Activated CD8-positive, alpha-beta memory T cell treated with anti-CD3 and anti-CD28 coated beads, Interleukin-2, amount 50 U/mL, for 24 hours (primary cell): ENCODE data around the gene PAFAH1B2.

Source experiments
- DNase-seq: peaks from one replicate; pipeline ENCODE4 v3.0.0-alpha.2; 2020; ENCODE audit errors: extremely low read depth

Gene PAFAH1B2

DNA sequence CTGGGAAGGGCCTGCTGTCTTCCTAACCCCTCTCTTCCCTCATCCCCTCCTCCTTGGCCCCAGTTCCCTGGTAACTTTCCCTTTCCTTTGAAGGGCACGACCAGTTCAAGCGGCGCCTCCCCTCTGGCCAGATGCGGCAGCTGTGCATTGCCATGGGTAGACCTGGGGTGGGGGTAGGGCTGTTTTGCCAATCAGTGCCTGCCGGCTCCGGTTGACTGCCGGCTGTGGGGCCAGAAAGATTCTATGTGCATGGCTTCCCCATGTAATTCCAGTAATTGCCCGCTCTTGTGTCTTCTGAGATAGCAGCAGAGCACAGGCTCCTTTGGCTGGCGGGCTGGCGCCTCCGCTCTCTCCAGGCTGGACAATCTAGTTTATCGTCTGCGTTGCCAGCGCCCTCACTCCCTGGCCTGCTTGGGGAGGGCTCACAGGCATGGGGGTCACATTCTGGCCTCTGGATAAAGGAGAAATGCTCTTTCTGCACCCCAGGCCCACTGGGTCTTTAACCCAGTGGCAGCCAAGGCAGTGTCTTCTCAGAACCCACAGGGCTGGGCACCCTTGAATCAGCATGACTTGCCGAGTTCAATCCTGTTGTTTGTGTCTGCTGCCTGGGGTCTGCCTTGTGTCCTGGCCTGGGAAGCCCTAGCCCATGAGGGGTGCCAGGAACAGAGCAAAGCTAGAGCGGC lies 43.9 kb downstream of the PAFAH1B2 start:
- DNase-seq: no peak

DNA sequence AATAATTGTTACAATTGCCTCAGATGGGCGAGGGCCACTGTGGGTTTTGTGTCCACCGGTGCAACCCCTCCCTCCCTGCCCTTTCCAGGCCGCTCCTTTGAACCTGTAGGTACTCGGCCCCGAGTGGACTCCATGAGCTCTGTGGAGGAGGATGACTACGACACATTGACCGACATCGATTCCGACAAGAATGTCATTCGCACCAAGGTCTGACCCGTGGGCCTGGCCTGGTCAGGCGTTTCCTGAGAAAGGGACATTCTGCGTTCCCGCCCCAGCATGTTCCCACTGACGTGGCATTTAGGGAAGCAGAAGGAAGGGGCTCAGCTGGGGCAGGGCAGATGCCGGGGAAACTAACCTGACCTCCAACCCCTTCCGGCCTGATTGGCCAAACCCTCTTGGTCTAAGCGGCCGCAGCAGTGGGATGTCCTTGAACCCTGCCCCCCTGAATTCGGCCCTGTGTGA lies 44.6 kb downstream of the PAFAH1B2 start:
- DNase-seq: no peak

DNA sequence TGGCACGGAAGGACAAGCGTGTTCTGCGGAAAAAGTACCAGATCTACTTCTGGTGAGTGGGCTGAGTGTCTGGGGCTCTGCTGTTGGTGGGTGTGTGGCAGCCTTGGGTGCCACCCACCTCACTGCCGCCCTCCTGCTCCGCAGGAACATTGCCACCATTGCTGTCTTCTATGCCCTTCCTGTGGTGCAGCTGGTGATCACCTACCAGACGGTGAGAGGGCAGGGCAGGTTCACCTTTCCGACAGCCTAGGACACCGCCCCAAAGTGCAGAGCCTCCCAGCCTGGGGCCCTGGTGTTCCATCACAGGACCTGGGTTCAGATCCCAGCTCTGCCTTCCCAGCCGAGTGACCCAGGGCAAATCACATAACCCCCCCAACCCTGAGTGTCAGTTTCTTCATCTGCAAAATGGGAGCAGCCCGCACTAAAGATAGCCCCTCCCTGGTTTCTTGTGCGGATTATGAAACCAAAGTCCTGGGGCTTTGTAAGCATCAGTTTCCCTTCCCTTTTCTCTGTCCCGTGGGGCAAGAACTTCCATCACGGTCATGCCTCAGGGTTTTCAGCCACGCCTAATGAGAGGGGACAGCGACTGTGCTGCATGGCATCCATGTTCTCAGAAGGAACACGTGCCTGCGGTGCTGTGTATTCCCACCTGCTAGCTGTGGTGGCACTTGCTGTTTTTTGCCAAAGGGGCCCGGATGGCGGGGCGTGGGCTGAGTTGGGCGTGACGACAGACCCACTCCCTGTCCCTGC lies 45.3 kb downstream of the PAFAH1B2 start:
- no peak for DNase-seq

DNA sequence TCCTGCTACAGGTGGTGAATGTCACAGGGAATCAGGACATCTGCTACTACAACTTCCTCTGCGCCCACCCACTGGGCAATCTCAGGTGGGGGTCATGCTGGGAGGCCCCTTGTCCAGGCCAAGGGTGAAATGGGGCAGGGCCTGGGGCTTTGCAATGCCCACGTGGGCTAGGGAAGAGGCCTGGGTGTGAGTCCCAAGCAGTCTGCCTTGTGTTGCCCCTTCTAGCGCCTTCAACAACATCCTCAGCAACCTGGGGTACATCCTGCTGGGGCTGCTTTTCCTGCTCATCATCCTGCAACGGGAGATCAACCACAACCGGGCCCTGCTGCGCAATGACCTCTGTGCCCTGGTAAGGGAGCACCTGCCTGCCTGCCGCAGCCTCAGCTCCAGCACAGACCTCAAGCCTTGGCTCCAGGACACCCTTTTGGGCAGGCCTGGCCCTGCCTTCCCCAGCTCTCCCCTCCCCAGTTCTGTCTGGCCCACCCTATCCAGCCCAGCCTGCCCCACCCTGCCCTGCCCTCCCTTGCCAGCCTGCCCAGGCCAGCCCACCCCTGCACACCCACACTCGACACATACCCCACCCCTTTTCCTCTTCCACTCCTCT lies 46.0 kb downstream of the PAFAH1B2 start:
- no peak for DNase-seq

DNA sequence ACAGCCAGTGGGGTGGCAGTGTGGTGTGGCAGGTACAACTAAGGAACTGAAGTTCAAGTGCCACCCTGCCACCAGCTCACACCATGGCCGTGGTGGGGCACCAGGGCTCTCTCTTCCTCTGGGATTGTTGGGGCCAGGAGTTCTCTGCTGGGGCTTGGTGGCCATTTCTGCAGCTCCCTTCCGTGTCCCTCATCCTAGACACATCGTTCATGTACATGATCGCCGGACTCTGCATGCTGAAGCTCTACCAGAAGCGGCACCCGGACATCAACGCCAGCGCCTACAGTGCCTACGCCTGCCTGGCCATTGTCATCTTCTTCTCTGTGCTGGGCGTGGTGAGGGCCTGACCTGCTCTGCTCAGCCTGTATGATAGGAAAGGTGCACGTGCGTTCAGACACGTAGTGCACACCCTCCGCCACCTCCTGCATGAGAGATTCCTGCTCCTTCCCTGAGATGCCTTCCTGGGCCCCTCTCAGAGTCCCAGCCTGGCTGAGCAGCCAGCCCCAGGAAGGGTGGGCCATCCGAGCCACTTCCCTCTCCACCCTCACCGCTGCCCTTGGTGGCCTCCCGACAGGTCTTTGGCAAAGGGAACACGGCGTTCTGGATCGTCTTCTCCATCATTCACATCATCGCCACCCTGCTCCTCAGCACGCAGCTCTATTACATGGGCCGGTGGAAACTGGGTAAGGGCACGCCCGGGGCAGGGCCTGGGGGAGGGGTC lies 47.8 kb downstream of the PAFAH1B2 start:
- no peak for DNase-seq

DNA sequence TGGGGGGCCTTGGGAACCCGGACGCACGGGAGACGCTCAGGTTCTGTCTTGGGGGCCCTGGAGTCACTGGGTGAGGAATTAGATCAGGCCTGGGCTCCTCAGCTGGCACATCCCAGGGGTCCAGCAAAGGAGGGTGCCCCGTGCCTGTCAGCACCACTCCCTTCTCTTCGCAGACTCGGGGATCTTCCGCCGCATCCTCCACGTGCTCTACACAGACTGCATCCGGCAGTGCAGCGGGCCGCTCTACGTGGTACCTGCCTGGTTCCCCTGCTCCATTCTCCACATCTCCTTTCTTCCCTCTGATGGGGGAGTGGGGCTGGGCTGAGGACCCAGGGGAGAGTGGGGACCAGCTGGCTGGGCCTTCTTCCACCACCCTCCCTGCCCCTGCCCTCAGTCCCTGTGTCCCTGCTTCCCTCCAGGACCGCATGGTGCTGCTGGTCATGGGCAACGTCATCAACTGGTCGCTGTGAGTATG lies 48.4 kb downstream of the PAFAH1B2 start:
- DNase-seq: no peak

DNA sequence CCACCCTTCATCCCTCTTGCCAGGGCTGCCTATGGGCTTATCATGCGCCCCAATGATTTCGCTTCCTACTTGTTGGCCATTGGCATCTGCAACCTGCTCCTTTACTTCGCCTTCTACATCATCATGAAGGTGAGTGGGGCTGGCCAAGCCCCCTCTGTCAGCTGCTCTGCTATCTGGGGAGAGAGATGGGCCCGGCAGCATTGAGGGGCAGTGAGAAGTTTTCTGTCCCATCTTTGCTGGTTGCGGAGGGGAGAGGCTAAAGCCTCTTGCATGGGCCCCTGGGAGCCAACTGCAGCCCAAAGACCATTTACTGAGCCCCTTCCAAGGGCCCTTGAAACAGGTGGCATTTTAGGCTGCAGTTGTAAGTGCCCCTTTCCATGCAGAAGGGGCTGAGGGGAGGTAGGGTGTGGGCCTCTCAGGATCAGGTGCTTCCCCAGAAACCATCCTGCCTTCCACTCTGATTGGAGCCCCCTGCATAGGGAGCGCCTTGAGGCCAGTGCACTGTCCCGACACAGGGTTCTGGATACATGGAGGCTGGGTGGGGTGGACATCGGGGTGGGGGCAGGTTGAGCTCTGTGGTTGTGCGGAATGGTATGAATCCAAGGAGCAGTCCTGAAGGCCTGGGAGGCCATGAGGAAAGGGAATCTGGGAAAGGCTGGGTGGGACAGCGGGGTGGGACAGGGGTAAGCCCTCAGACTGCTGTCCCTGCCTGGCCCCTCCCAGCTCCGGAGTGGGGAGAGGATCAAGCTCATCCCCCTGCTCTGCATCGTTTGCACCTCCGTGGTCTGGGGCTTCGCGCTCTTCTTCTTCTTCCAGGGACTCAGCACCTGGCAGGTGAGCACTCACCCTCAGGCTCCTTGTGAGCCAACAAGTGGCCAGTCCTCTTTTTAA lies 49.3 kb downstream of the PAFAH1B2 start:
- DNase-seq: no peak

DNA sequence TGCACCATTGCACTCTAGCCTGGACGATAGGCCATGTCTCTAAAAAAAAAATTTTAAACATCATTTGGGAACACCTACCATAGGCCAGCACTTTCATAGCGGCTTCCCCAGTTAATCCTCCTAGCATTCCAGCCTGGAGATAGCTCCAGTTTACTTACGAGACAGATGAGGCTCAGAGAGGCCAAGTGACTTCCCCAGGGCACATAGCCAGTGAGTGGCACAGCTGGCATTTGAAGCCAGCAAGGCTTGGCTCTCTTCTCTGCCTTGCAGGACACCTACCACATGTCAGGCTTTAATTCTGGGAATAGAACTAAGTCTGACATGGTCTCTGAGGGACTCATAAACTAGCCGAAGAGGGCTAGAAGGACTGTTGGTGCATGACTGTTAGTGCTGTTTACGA lies 50.2 kb downstream of the PAFAH1B2 start:
- DNase-seq: no peak

DNA sequence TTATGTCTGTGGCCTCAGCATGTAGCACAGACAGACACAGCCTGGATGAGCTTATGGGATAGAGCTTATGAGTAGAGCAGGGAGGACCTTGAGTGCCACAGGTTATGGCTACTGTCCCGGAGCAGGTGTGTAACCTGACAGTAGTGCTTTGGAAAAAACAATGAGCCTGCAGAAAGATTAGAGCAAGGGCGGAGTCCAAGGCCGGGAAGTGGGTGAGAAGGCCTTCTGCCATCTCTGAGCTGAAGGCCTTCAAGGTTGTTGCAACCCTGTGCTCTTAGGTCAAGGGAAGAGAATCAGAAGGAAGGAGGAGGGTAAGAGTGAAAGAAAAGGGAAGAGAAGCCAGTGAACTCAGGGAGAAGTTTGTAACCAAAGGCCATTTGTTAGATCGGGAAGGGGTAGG lies 51.2 kb downstream of the PAFAH1B2 start:
- DNase-seq: no peak

DNA sequence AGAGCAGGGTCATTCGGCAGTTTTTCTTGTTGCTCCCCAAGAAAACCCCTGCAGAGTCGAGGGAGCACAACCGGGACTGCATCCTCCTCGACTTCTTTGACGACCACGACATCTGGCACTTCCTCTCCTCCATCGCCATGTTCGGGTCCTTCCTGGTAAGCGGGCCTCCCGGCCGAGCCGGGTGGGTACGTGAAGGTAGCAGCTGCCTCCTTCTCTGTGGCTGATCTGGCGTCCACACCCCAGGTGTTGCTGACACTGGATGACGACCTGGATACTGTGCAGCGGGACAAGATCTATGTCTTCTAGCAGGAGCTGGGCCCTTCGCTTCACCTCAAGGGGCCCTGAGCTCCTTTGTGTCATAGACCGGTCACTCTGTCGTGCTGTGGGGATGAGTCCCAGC lies 51.7 kb downstream of the PAFAH1B2 start:
- DNase-seq: no peak

DNA sequence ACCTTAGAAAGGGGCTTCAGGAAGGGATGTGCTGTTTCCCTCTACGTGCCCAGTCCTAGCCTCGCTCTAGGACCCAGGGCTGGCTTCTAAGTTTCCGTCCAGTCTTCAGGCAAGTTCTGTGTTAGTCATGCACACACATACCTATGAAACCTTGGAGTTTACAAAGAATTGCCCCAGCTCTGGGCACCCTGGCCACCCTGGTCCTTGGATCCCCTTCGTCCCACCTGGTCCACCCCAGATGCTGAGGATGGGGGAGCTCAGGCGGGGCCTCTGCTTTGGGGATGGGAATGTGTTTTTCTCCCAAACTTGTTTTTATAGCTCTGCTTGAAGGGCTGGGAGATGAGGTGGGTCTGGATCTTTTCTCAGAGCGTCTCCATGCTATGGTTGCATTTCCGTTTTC lies 52.9 kb downstream of the PAFAH1B2 start:
- no peak for DNase-seq

DNA sequence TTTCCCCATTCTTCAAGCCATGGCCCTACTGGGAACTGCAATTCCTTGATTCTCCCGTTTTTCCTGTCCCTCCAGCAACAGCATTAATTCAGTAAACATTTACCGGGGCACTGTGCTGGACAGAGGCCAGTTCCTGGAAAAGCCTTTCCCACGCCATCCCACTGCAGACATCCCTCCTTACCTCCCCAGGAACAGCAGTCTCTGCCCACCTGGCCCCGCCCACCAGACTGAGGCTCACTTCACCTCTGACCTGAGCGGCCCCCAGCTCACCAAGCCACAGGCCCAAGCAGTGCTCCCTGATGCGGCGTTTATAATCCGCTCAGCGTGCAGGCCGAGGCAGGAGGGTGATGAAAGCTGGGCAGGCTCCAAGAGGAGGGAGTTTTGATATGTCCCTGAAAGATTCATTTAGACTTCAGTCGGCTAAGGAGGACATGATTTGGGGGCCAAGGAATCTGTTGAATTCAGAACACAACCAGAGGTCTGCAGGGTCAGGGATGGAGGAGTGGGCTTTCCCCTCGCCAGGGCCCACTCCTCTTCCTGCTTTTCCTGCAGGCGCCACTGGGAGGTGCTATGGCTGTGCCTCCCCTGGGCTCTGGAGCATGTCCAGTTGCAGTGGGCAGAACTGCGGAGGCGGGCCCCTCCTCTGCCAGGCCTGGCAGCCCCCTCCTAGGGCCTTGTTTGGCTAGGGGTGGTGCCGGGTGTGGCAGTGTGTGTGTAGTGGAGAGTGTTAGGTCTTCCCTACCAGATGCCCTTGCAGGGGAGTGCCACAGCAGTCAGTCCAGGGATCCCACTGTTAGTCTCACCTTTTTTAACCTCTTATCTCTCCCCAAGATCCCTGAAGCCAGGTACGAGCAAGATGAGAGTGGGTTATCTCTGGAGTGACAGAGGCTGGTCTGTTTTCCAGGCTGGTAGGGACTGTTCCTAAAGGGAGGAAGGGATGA lies 53.7 kb downstream of the PAFAH1B2 start:
- no peak for DNase-seq

DNA sequence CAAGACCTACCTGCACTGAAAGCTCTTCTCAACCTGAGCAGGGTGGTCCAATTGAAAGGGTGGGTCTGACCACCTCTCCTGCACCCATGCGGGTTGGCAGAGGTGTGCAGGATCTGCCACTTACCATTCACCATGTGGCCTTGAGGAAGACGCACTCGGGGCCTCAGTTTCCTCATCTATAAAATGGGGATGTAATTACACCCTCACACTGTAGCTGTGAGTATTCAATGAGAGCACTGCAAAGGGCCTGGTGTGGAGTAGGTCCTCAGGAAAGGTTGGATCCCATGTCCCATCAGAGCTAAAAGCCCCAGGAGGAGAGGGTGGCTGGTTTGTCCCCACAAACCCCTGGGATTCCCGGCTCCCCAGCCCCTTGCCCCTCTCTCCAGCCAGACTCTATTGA lies 54.5 kb downstream of the PAFAH1B2 start:
- no peak for DNase-seq

DNA sequence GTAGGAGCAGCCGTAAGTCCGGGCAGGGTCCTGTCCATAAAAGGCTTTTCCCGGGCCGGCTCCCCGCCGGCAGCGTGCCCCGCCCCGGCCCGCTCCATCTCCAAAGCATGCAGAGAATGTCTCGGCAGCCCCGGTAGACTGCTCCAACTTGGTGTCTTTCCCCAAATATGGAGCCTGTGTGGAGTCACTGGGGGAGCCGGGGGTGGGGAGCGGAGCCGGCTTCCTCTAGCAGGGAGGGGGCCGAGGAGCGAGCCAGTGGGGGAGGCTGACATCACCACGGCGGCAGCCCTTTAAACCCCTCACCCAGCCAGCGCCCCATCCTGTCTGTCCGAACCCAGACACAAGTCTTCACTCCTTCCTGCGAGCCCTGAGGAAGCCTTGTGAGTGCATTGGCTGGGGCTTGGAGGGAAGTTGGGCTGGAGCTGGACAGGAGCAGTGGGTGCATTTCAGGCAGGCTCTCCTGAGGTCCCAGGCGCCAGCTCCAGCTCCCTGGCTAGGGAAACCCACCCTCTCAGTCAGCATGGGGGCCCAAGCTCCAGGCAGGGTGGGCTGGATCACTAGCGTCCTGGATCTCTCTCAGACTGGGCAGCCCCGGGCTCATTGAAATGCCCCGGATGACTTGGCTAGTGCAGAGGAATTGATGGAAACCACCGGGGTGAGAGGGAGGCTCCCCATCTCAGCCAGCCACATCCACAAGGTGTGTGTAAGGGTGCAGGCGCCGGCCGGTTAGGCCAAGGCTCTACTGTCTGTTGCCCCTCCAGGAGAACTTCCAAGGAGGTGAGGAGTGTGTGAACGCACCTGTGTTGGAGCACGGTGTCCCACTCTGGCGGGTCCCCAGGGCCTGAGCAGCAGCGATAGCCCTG lies 55.2 kb downstream of the PAFAH1B2 start, which contains the start of gene TAGLN:
Gene TAGLN, plus strand, starts transcription at position 318 of the 863 bp plus-strand sequence. CDS start 3,644 bp downstream, outside the sequence.
- no peak for DNase-seq

DNA sequence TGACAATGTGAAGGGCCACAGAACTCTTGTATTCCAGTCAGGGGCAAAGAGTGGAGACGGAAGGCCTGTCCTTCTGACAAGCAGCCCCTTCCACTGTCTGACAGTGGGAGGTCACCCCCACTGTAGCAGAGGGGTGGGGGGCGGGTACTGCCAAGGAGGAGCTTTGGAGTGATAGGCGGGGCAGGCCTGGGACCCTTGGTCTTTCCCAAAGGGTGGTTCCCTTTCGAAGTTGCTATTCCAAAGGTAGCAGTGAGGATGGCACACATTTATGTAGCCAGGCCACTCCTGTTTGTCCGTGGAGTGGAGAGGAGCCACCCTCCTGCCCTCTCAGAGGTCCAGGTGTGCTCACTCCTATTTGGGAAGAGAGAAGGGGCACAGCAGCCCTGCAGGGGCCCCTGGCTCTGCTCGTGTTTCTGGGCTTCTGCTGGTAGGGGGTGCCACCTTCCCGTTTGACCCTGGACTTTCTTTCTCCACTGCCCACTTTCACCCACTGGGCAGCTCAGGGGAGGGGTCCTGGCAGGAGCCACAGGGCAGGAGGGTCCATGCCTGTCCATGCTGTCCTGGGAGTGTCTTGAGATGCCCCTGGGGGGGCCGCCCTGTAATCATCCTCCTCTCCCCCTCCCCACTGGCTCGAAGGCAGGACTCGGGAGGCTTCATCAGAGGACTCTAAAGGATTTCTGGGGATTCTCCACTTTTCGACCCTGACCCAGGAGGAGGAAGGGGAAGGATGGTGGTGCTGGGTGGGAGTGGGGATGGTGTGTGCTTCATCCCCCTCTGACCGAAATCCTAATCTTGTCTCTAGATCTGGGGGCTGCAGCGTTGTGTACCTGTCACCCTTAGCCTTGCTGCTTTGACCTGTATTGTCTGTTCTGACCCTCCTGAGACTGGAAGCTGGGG lies 56.1 kb downstream of the PAFAH1B2 start:
- no peak for DNase-seq

DNA sequence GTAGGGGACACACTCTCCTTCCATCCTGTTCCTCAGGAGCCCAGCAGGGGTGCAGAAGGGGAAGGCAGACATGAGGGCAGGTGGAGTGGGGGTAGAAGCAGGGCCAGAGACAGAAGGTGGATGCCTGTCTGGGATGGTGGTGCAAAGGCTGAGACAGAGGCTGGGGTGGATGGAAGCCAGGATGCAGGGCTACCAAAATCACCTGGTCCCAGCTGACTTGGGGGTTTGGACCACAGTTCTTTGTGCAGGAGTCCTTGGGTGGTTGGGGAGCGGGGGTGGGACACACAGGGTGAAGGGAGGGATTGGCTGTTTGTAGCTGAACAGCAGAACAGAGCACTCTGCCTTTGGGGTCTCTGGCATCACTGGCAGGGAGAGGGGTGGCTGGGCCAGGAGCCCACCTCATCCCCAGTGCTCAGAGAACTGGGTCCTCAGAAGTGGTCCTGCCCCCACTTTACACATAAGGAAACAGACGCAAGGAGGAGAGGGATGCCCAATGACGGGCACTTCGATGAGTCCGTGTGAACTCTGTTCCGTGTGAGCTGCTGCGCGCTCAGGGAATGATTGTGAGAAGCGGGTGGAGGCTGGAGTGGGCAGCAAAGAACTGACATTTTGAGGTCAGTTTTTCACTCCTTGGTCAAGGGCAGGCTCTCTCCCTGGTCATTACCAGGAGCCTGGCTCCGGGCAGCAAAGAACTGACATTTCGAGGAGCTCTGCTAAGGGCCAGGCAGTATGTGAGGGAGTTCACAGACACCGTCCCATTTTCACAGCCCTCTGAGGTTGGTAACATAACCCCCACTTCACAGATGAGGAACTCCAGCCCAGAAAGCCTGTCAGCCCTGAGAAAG lies 56.9 kb downstream of the PAFAH1B2 start:
- no peak for DNase-seq
